ENCODE data around the gene NIN. TPM values are rescaled to one million over a fixed set of nuclear protein-coding genes. Genes with fewer than 3 reads are reported as not detected.
"Not testable (repeated sequence)": the region's sequence is repeated elsewhere in the genome, so short reads cannot be mapped to it uniquely, and the experiment has no call there.

The NIN gene
- total RNA-seq, 5 donors from 2014 or later (not counting 1 experiment from before 2014, with no cell fraction given) = 92.8 to 141 (median 106) TPM

GRCh38 chr14:50714450-50715073 lies 116.4 kb downstream of the NIN start:
- Histone ChIP-seq H3K4me3 (ENCODE audit: control insufficient read depth in 1 of 2, extremely low read depth in 1 of 2, low read length in 1 of 2) (no peak overlapping the region), H3K4me1 (ENCODE audit: control insufficient read depth in 1 of 2, extremely low read depth in 1 of 2, insufficient read depth in 2 of 2, low read length in 2 of 2) (no peaks in the 10 kb centered on the region), H3K9me3 (no peaks in the 10 kb centered on the region), H3K27me3 (replicated peaks in 1 of 2; ENCODE audit: control insufficient read depth in 2 of 2, extremely low read depth in 1 of 2, insufficient read depth in 2 of 2, low read length in 1 of 2) (no peaks in the 10 kb centered on the region), H3K36me3 (ENCODE audit: control insufficient read depth in 2 of 2, extremely low read depth in 1 of 2, insufficient read depth in 1 of 2, low read length in 1 of 2) (no peaks in the 10 kb centered on the region), H3K27ac (ENCODE audit: low read length) (no peak overlapping the region)
- DNase-seq (peak in 1 of 35 experiments; percentile 41), ATAC-seq (replicated peaks in 1 of 4) (peak in 2 of 4 experiments; percentile 44 to 57)
- POLR2A ChIA-PET = interaction anchor here (0.6 to 0.8 kb wide), 2 partner anchors 113 to 586 kb away, joined by 3 read pairs; no protein-coding TSS in a partner anchor
- WGBS (ENCODE audit: insufficient coverage) = no CpG with 5 or more reads among the region's 2 CpGs
- Mint-ChIP-seq H3K36me3 (no peaks in the 10 kb centered on the region), H3K9me3 (no peaks in the 10 kb centered on the region), H3K4me3 (no peak overlapping the region), H3K27ac (no peak overlapping the region), H3K4me1 (no peaks in the 10 kb centered on the region), H3K27me3 (peaks cover 3 to 10% of the 10 kb centered on the region in 2 donors)
- CTCF ChIA-PET = interaction anchor here (0.6 to 1.9 kb wide), 11 partner anchors 10 to 404 kb away, joined by 3 to 6 read pairs (median 5); no protein-coding TSS in a partner anchor

- no peaks in the 10 kb centered on the region for H3K36me3 ChIP-seq (ENCODE audit: control insufficient read depth in 2 of 2, extremely low read depth in 1 of 2, insufficient read depth in 1 of 2, low read length in 1 of 2)
- H3K4me3 Mint-ChIP-seq = no peak overlapping the region
- no peak for DNase-seq
- H3K27me3 ChIP-seq (replicated peaks in 1 of 2; ENCODE audit: control insufficient read depth in 2 of 2, extremely low read depth in 1 of 2, insufficient read depth in 2 of 2, low read length in 1 of 2) = no peaks in the 10 kb centered on the region
- H3K36me3 Mint-ChIP-seq = no peaks in the 10 kb centered on the region
- ChIA-PET POLR2A (interaction anchor here in 1 of 2 donors (0.6 kb wide), 2 partner anchors 8 to 484 kb away, joined by 4 to 5 read pairs; no protein-coding TSS in a partner anchor), CTCF (interaction anchor here in 1 of 2 donors (0.5 to 1.1 kb wide), 2 partner anchors 111 to 149 kb away, joined by 3 read pairs; no protein-coding TSS in a partner anchor)
- H3K9me3 Mint-ChIP-seq = no peaks in the 10 kb centered on the region
- WGBS (ENCODE audit: insufficient coverage) = 71% methylated on average over 1 of the region's 3 CpGs
- no peaks in the 10 kb centered on the region for H3K9me3 ChIP-seq
- no peak overlapping the region for H3K27ac Mint-ChIP-seq
- no peaks in the 10 kb centered on the region for H3K4me1 ChIP-seq (ENCODE audit: control insufficient read depth in 1 of 2, extremely low read depth in 1 of 2, insufficient read depth in 2 of 2, low read length in 2 of 2)
- H3K27me3 Mint-ChIP-seq = peaks cover 3 to 10% of the 10 kb centered on the region in 2 donors
- H3K4me3 ChIP-seq (ENCODE audit: control insufficient read depth in 1 of 2, extremely low read depth in 1 of 2, low read length in 1 of 2) = no peak overlapping the region
- ATAC-seq (replicated peaks in 1 of 4) = no peak
- H3K27ac ChIP-seq (ENCODE audit: low read length) = no peak overlapping the region
- H3K4me1 Mint-ChIP-seq = no peaks in the 10 kb centered on the region
Observed at GRCh38 chr14:50711043-50711442, 119.9 kb downstream of the NIN start.

DNA sequence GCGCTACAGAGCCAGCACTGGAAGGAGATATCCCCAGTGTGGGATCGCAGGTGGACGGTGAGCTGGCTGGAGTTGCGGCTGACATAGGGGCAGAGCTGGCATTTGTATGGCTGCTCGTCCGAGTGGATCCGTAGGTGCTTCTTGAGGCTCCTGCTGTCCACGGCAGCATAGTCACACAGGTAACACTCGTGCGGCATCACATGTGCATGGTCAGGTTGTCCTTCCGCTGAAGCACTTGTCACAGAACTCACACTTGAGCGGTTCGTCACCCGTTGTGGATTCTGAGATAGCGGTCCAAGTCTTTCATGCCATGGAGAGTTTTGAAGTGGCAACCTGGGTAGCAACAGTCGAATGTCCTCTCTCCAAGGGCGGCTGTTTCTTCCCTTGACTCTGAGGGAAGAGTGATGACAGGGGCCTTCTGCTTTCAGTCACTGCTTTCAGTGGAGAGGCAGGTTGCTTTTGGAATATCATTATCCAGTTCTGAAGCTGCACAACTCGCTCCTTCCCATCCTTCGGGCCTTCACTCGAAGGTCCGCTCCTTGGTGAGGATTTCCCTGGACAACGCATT lies 125.9 kb downstream of the NIN start:
- Histone ChIP-seq H3K9me3 (no peaks in the 10 kb centered on the region), H3K27me3 (replicated peaks in 1 of 2; ENCODE audit: control insufficient read depth in 2 of 2, extremely low read depth in 1 of 2, insufficient read depth in 2 of 2, low read length in 1 of 2) (peaks cover 0 to 32% of the 10 kb centered on the region in 2 experiments), H3K27ac (ENCODE audit: low read length) (no peak overlapping the region), H3K36me3 (ENCODE audit: control insufficient read depth in 2 of 2, extremely low read depth in 1 of 2, insufficient read depth in 1 of 2, low read length in 1 of 2) (no peaks in the 10 kb centered on the region), H3K4me3 (ENCODE audit: control insufficient read depth in 1 of 2, extremely low read depth in 1 of 2, low read length in 1 of 2) (no peak overlapping the region), H3K4me1 (ENCODE audit: control insufficient read depth in 1 of 2, extremely low read depth in 1 of 2, insufficient read depth in 2 of 2, low read length in 2 of 2) (no peaks in the 10 kb centered on the region)
- CTCF ChIA-PET = no interaction called here
- Mint-ChIP-seq H3K27ac (no peak overlapping the region), H3K4me1 (no peaks in the 10 kb centered on the region), H3K36me3 (no peaks in the 10 kb centered on the region), H3K4me3 (no peak overlapping the region), H3K9me3 (no peaks in the 10 kb centered on the region), H3K27me3 (peaks cover 9 to 19% of the 10 kb centered on the region in 2 donors)
- 93% methylated on average over 18 of the region's 22 CpGs for WGBS (ENCODE audit: insufficient coverage)
- ATAC-seq (replicated peaks in 1 of 4) (no peak), DNase-seq (no peak)
- POLR2A ChIA-PET = no interaction called here

GRCh38 chr14:50704454-50705010 lies 126.4 kb downstream of the NIN start:
- no peak for DNase-seq
- ChIA-PET POLR2A (no interaction called here), CTCF (no interaction called here)
- 95% methylated on average over 26 of the region's 26 CpGs for WGBS (ENCODE audit: insufficient coverage)
- Histone ChIP-seq H3K9me3 (no peaks in the 10 kb centered on the region), H3K4me3 (ENCODE audit: control insufficient read depth in 1 of 2, extremely low read depth in 1 of 2, low read length in 1 of 2) (no peak overlapping the region), H3K4me1 (ENCODE audit: control insufficient read depth in 1 of 2, extremely low read depth in 1 of 2, insufficient read depth in 2 of 2, low read length in 2 of 2) (no peaks in the 10 kb centered on the region), H3K36me3 (ENCODE audit: control insufficient read depth in 2 of 2, extremely low read depth in 1 of 2, insufficient read depth in 1 of 2, low read length in 1 of 2) (no peaks in the 10 kb centered on the region), H3K27ac (ENCODE audit: low read length) (no peak overlapping the region), H3K27me3 (replicated peaks in 1 of 2; ENCODE audit: control insufficient read depth in 2 of 2, extremely low read depth in 1 of 2, insufficient read depth in 2 of 2, low read length in 1 of 2) (peaks cover 0 to 32% of the 10 kb centered on the region in 2 experiments)
- Mint-ChIP-seq H3K27me3 (peaks cover 12 to 23% of the 10 kb centered on the region in 2 donors), H3K4me1 (no peaks in the 10 kb centered on the region), H3K27ac (no peak overlapping the region), H3K9me3 (no peaks in the 10 kb centered on the region), H3K36me3 (no peaks in the 10 kb centered on the region), H3K4me3 (no peak overlapping the region)
- ATAC-seq (replicated peaks in 1 of 4) = no peak

GRCh38 chr14:50697659-50698290 lies 133.2 kb downstream of the NIN start:
- Histone ChIP-seq H3K27ac (ENCODE audit: low read length) (no peak overlapping the region), H3K4me1 (ENCODE audit: control insufficient read depth in 1 of 2, extremely low read depth in 1 of 2, insufficient read depth in 2 of 2, low read length in 2 of 2) (no peaks in the 10 kb centered on the region), H3K27me3 (replicated peaks in 1 of 2; ENCODE audit: control insufficient read depth in 2 of 2, extremely low read depth in 1 of 2, insufficient read depth in 2 of 2, low read length in 1 of 2) (peaks cover 0 to 23% of the 10 kb centered on the region in 2 experiments), H3K4me3 (ENCODE audit: control insufficient read depth in 1 of 2, extremely low read depth in 1 of 2, low read length in 1 of 2) (no peak overlapping the region), H3K9me3 (no peaks in the 10 kb centered on the region), H3K36me3 (ENCODE audit: control insufficient read depth in 2 of 2, extremely low read depth in 1 of 2, insufficient read depth in 1 of 2, low read length in 1 of 2) (no peaks in the 10 kb centered on the region)
- Mint-ChIP-seq H3K36me3 (no peaks in the 10 kb centered on the region), H3K27ac (no peak overlapping the region), H3K4me1 (no peaks in the 10 kb centered on the region), H3K4me3 (no peak overlapping the region), H3K27me3 (peaks cover 12 to 24% of the 10 kb centered on the region in 2 donors), H3K9me3 (peaks cover 0 to 6% (median 5%) of the 10 kb centered on the region in 3 donors)
- no CpG with 5 or more reads among the region's 4 CpGs for WGBS (ENCODE audit: insufficient coverage)
- ChIA-PET CTCF (no interaction called here), POLR2A (no interaction called here)
- ATAC-seq (replicated peaks in 1 of 4) (no peak), DNase-seq (no peak)

GRCh38 chr14:50694260-50694659 lies 136.7 kb downstream of the NIN start:
- H3K36me3 ChIP-seq (ENCODE audit: control insufficient read depth in 2 of 2, extremely low read depth in 1 of 2, insufficient read depth in 1 of 2, low read length in 1 of 2); POLR2A ChIA-PET; H3K9me3 ChIP-seq; H3K36me3 Mint-ChIP-seq; H3K27ac ChIP-seq (ENCODE audit: low read length); H3K4me3 ChIP-seq (ENCODE audit: control insufficient read depth in 1 of 2, extremely low read depth in 1 of 2, low read length in 1 of 2); H3K4me1 ChIP-seq (ENCODE audit: control insufficient read depth in 1 of 2, extremely low read depth in 1 of 2, insufficient read depth in 2 of 2, low read length in 2 of 2); H3K4me1 Mint-ChIP-seq; H3K27ac Mint-ChIP-seq; ATAC-seq (replicated peaks in 1 of 4); DNase-seq; H3K27me3 ChIP-seq (replicated peaks in 1 of 2; ENCODE audit: control insufficient read depth in 2 of 2, extremely low read depth in 1 of 2, insufficient read depth in 2 of 2, low read length in 1 of 2); H3K27me3 Mint-ChIP-seq; H3K4me3 Mint-ChIP-seq: not testable (repeated sequence)
- peaks cover 5 to 12% (median 6%) of the 10 kb centered on the region in 3 donors for H3K9me3 Mint-ChIP-seq
- CTCF ChIA-PET = interaction anchor here in 1 of 2 donors (0.6 kb wide), 1 partner anchor 21 kb away, joined by 3 read pairs; no protein-coding TSS in a partner anchor
- WGBS (ENCODE audit: insufficient coverage) = 100% methylated on average over 2 of the region's 3 CpGs
